HG03280 (cell line): ENCODE measurements around the gene CELF5.
"Not testable (repeated sequence)": the region's sequence is repeated elsewhere in the genome, so short reads cannot be mapped to it uniquely, and the experiment has no call there.

Experiments
- ATAC-seq: cut with Tn5 transposase; IDR thresholded peaks from one replicate; pipeline ENCODE4 v1.9.1; 2021; ENCODE audit warnings: mild to moderate bottlenecking, moderate library complexity; ENCODE audit not compliant: unreplicated experiment

Gene CELF5

DNA sequence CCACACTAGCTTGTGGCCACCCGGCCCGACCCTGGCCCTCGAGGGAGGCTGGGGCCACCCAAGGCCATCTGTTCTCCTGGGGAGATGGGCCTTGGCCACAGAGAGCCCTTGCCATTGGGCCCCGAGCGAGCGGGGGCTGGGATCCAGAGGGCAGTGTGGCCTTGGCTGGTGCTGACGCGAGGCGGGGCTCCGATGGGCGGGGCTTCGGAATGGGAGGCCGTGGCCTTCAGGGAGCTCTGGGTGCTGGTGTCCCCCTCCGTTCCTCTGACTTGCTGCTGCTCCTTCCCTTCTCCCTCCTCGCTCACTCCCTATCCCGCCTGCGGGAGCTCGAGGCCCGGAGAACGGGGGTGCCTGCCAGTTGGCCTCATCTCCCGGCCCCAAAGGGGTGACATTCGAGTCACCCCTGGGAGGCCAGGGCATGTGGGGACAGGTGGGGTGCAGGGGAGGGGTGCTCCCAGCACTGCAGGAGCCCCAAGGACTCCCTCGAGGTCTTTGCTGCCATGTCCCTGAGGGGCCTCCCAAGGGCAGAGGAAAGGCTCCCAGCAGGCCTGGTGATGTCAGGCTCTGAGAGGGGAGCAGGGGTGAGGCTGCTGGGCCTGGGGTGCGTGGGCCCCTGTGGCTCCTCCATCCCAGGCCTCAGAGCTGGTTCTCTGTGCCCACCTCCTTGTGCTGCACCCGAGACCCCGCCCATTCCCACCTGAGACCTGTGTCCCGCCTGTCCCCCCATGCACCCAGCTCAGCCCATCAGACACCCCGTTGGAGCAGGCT is 34.6 kb upstream of the CELF5 start:
- no peak for ATAC-seq

DNA sequence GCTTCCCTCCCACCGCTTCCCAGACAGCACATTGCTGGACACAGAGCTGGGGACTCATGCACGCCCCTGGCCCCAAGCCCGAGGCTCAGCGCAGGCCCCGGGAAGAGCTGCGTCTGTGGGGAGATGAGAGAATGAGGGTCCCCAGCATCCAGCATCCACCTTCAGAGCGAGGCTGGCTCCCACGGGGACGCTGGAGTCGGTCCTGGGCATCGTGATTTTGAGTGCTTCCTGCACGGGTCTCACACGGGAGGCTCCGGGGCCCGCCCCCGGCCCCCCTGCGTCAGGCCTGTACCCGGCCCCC is 34.0 kb upstream of the CELF5 start:
- no peak for ATAC-seq

DNA sequence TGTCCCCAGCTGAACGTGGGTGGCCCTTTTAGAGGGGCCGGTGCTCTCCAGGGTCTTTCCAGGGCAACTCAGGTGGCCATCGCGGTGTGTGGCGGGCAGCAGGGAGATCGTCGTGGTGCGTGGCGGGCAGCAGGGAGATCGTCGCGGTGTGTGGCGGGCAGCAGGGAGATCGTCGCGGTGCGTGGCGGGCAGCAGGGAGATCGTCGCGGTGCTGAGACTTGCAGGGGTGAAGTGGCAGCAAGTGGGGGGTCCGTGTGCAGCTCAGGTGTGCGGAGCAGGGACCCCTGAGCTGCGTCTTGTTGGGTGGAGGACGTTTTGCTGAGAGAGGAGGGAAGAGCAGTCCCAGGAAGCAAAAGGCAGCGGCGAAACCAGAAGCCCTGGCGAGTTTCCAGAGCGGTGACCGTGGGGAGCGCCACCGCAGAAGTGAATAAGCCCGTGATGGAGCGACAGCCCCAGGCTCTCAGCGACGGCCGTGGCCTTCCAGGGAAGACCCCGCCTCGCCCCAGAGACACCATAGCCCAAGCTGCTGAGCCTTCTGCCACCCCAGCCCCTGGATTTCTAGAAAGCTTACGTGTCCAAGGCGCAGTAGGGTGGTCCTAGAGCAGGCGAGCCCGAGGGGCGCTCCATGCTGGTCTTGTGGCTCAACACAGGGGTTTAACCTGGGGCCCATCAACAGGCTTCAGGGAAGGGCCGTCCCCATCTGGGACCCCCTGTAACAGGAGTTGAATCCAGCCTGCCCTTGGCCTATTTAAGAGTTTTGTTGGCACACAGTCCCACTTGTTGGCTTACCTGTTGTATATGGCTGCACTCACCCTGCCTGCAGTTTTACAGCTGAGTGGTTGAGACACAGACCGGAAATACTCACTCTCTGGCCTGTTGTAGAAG is 33.3 kb upstream of the CELF5 start:
- ATAC-seq: no peak

DNA sequence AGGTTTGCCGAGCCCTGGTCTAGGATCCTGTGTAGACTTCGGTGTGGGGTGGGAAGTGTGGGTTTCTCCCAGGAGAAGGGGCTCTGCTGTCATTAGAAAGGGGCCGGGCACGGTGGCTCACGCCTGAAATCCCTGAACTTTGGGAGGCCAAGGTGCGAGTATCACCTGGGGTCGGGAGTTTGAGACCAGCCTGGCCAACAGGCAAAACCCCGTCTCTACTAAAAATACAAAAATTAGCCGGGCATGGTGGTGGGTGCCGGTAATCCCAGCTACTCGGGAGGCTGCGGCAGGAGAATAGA is 32.7 kb upstream of the CELF5 start:
- not testable (repeated sequence) for ATAC-seq

DNA sequence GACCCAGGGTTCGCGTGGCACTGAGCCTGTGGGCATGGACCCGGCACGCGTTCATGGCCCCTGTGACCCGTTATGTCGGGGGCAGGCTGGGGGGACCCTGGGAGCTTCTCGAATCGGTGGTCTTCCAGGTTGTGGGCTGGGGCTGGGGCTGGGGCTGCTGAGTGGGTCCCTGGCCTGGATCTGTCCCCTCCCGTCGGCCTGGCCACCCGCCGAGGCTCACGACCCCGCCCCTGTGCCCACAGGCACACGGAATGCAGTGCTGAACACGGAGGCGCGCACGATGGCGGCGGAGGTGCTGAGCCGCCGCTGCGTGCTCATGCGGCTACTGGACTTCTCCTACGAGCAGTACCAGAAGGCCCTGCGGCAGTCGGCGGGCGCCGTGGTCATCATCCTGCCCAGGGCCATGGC is 32.2 kb upstream of the CELF5 start:
- no peak for ATAC-seq

DNA sequence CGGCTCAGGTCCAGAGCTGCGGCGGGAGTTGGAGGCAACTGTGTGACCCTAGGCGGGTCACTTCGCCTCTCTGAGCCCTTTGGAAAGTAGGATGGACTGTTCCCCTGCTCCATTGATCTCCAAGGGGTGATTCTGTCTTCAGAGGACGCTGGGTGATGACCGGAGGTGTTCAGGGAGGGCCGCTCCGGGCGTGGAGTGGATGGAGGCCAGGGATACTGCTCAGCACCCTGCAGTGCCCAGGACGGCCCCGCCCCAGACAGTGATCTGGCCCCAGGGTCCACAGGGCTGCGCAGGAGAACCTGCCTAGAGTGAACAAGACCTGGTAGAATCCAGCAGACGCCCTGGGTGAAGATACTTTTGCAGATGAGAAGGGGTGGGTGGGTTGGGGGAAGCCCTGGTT is 31.8 kb upstream of the CELF5 start:
- no peak for ATAC-seq

DNA sequence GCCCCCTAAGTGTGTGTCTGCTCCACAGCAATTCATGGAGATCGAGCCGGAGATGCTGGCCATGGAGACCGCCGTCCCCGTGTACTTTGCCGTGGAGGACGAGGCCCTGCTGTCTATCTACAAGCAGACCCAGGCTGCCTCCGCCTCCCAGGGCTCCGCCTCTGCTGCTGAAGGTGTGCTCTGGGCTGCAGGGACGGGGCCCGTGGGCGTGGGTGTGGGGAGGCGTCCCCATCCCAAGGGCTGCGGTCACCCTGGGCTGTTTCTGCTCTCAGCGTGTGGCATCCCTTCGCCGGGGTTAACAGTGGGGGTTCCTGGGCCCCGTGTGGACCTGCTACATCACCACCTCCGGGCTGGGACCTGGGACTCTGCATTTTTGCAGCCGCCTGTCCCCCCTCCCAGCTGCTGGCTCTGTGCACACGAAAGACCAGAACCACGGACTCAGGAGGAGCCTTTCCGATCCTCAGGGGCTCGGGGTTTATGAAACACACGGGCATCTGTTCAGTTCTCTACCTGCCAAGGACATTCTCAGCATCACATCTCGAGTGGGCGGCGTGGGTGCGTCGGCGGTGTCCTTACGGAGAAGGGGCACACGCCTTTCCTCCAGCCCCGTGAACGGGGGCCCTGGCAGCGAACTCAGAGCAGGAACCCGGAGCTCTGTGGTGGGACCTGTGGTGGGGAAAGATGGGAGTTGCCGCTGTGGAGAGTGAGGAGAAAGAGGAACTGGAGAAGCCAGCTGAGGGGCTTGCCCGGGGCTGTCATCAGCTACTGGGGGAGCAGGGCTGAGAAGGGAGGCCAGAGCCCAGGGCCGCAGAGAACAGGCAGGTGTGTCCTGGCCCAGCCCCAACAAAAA is 31.0 kb upstream of the CELF5 start:
- no peak for ATAC-seq

DNA sequence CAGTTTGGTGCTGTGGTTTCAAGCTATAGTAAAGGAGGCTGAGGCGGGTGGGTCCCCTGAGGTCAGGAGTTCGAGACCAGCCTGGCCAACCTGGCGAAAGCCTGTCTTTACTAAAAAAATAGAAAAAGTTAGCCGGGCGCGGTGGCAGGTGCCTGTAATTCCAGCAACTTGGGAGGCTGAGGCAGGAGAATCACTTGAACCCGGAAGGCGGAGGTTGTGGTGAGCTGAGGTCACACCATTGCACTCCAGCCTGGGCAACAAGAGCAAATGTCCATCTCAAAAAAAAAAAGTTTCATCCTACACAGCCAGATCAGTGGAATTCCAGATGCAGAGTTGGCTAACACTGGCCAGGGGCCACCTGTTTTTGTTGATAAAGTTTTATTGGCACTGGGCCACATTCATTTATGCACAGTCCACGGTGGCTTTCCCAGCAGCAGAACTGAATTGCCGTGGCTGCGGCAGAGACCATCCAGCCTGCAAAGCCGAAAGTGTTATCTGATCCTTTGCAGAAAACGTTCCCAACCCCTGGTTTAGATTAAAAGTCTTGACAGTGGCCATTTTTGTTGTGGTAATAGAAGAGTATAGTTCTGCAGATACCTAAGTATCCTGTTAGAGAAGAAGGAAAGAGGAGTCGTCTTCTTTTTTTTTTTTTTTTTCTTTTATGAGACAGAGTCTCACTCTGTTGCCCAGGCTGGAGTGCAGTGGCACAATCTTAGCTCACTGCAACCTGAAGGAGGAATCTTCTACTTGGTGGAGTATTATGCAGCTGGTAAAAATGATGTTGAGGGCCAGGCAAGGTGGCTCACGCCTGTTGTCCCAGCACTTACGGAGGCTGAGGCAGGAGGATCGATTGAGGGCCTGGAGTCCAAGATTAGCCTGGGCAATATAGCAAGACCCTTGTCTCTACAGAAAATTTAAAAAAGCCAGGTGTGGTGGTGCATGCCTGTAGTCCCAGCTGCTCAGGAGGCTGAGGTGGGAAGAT is 30.1 kb upstream of the CELF5 start:
- no peak for ATAC-seq

DNA sequence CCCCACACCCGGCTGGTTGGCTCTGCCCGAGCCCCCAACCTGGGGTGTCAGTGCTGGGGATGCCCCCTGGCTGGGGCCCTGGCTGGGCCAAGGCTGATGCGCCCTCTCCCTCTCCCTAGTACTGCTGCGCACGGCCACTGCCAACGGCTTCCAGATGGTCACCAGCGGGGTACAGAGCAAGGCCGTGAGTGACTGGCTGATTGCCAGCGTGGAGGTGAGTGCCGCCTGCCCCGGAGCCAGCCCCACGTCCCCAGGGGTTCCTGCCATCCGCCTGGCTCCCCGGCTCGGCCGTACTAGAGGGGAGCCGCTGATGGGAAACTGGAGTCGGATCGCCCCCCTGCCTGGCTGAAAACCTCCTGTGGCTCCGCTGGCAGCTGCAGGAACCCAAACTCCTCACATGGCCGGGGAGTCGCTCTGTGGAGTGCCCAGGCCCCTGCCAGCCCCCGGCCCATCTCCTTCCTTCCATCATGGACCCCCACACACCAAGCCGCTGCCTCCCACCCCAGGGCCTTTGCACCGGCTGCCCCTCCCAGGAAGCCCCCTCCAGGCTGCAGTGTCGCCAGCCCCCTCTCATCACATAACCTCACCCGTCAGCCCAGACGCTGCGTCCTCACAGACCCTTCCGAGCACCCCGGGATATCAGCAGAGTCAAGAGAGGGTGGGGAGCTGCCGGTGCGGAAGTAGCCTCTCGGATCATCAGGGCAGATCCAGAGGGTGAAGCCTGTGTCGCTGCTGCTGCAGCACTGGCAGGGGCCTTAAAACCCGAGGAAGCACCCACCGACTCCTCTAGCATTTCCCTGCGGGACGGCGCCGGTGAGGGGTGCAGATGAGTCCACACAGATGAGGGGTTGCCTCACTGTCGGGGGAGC is 28.2 kb upstream of the CELF5 start:
- ATAC-seq: no peak

DNA sequence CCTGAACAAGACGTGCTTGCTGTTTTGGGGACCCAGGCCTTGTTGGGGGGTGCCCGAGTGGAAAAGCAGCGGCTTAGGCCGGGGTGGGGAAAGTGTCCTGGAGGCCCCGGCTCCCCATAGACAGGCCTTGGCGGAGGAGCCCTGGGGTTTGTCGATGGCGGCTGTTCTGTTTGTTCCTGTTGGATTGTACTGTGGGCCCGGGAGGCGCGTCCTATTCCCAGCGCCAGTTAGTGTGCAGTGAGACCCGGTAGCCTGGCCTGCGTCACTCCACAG is 27.6 kb upstream of the CELF5 start:
- no peak for ATAC-seq

DNA sequence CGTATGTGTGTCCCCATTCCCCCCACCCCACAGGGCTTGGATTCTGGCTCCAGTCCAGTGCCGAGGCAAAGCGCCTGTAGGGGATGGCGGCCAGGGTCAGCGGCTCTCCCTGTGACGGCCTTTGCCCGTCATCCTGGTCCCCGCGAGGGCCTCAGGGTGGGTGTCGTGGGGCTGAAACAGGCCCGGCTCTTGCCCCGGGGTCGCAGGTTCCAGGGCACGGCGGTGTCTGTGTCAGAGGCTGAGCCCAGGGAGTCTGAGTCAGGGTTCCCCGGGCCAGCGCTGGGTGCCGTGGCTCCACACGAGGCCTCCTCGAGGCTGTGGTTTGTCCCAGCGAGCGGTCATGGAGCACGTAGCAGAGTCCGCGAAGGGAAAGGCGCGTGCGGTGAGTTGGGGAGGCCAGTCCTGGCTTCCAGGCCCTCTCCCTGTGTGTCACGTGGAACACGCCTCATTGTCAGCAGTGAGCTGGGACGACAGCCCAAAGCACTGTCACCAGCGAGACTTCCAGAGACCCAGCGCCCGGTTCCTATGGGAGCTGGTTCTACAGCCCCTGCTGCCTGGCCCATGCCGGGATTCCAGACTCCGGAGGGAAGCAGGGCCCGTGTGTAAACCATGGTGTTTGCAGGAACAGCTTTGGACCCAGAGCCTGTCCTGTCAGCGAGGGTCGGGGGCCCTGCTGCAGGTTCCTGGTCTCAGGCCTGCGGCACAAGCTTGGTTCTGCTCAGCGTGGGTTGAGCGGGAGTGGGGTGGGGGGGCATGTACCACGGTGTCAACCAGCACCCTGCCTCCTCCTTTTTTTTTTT is 25.4 kb upstream of the CELF5 start:
- no peak for ATAC-seq

DNA sequence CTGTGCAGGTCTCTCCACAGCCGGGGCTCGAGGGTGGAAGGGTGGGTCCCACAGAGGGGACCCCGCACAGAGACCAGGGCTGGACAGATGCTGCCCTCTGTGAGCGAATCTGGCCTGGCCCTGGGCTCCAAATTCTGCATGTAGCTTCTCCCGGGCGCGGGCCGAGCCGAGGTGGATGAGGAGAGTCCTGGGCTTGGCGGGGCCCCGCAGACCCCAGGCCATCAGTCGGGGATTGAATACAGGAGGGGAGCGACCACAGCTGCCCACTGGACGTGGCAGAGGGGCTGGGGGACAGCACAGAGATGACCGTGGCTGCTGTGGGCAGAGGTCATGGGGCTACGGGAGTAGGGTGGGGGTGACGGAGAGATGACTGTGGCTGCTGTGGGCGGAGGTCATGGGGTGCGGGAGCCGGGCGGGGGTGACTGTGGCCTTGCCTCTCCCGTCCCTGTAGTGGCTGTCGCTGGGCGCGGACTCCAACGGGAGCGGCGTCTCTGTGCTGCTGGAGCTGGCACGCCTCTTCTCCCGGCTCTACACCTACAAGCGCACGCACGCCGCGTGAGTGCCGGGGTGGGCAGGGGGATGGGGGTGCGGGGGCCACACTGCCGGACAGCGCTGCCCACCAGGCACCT is 23.3 kb upstream of the CELF5 start:
- no peak for ATAC-seq

DNA sequence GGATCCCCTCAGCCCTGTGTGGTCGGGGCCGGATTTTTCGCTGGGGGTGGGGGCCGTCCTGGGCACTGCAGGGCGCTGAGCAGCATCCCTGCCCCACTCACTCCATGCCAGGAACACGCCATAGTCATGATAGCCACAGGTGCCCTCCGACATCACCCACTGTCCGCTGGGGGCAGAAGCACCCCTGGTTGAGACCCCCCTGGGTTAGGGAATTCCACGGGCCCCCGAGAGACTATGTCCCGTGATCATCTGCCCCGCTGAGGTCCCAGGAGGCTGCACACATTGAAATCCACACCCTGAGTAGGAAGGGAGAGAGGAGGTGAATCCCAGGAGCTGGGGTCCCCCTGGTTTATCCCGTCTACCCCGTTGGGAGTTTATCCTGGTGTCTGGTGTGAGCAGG is 22.6 kb upstream of the CELF5 start:
- ATAC-seq: no peak

DNA sequence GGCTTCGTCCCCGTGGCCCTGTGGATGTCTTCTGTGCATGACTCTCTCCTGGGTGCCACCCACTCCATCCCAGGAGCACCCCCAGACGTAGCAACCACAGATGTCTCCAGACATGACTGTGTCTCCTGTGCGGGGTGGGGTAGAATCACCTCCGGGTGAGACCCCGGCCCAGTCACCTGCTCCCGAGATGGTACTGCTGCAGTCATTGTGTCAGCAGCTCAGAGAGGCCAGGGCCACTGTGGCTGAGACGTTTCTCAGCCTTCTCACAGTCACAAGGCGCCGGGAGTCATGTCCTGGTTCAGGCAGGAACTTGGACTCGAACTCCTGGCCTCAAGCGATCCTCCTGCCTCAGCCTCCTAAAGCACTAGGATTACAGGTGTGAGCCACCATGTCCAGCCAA is 22.1 kb upstream of the CELF5 start:
- no peak for ATAC-seq

DNA sequence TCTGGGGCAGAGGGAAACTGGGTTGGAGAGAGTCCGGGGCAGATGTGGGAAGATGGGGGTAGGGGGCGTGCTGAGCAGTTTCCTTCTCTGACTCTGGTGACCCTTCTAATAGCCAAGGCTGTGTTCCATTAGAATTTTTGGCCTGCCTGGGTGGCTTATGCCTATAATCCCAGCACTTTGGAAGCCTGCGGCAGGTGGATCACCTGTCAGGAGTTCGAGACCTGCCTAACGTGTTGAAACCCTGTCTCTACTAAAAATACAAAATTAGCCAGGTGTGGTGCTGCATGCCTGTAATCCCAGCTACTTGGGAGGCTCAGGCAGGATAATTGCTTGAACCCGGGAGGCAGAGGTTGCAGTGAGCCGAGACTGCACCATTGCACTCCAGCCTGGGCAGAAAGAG is 21.6 kb upstream of the CELF5 start:
- ATAC-seq: not testable (repeated sequence)

DNA sequence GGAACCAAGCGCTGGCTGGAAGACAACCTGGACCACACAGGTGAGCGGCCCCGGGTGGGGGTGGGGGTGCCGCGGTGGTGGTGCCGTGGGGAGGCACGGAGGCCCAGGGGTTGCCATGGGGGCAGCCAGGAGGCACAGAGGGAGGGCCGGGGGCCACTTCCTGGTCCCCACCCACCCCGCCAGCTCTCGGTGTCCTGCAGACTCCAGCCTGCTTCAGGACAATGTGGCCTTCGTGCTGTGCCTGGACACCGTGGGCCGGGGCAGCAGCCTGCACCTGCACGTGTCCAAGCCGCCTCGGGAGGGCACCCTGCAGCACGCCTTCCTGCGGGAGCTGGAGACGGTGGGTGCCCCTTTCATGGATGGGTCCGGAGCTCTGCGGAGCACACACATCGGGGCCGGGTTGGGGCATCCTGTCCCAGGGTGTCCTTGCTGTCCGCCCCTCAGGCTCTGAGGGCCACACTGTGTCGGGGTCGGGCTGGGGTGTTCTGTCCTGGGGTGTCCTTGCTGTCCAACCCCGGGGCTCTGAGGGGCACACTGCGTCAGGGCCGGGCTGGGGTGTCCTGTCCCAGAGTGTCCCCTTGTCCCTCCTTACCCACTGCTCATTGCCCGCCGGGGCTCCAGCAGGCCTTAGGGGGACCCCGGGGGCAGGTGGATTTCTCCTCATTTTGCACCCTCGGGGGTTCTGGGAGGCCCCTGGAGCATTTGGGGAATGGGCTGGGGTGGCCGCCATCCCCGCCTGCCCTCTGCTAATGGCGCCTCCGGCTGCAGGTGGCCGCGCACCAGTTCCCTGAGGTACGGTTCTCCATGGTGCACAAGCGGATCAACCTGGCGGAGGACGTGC is 20.4 kb upstream of the CELF5 start:
- no peak for ATAC-seq

DNA sequence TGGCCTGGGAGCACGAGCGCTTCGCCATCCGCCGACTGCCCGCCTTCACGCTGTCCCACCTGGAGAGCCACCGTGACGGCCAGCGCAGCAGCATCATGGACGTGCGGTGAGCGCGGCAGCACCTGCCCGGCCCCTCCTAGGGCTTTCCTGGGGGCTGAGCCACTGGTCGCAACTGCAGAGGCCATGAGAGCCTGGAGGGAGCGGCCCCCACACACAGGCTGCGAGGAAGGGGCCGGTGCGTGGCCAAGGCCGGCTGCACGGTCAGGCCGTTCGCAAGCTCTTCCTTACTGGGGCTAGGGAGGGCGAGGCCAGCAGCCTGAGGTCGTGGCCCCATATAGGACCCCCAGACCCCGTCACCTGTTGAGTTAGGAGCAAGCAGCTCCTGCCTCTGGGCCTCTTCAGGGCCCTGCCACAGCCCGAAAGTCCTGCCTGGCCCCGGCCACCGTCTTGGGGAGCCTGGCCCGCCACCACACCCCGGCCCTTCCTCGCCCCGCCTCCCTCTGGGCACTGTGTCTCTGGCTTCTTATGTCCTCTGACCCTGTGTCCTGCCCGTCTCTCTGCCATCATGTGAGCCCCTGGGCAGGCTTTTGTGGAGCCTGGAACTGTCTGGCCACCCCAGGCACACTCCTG is 19.7 kb upstream of the CELF5 start:
- ATAC-seq: no peak
